GM23248 (cell line): Measurements from ENCODE around the gene TCAF2.
"Not testable (repeated sequence)": the region's sequence is repeated elsewhere in the genome, so short reads cannot be mapped to it uniquely, and the experiment has no call there.

Source experiments
- EZH2 ChIP-seq: fragments of 200-600 bp; sonication (generic); IDR thresholded peaks from 2 replicates; pipeline ENCODE4 v1.6.1; 2018; ENCODE audit warnings: antibody characterized with exemption, mild to moderate bottlenecking; ENCODE audit not compliant: insufficient read depth, poor library complexity, severe bottlenecking
- EZH2phosphoT487 ChIP-seq: fragments of 200-600 bp; sonication (generic); IDR thresholded peaks from 2 replicates; pipeline ENCODE4 v1.6.1; 2018; ENCODE audit warnings: antibody characterized with exemption, moderate library complexity, mild to moderate bottlenecking, low read depth; ENCODE audit not compliant: insufficient read depth

DNA sequence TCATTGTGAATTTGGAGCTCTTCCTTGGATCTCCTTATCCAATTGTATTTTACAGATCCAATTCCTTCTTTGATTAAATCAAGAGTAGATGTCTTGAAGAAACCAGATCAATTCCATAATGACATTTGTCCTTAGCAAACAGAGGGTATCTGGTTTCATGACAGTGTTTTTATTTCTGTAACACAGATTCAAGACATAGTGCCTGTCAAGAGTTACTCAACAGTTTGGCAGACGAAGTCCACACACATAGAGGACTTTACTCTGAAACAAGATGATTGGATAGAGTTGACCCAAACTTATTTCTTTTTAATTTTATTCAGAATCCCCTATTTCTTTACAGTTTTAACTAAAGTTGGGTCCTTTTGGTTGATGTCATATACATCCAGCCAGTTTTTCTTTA lies 14.7 kb upstream of the TCAF2 start:
- not testable (repeated sequence) for TF ChIP-seq EZH2, EZH2phosphoT487
